GM10248 (cell line): ENCODE data around the gene RTCB.

Experiments used
- CTCF ChIA-PET: fragments of 300-600 bp; sonication (Branson Sonifier 250); formaldehyde crosslinking; extraction: SDS; loops from one replicate; lab custom pipeline; 2021; ENCODE audit warnings: antibody characterized with exemption; lab: Yijun Ruan, JAX
- POLR2A ChIA-PET: fragments of 350-650 bp; sonication (Branson Sonifier 250); formaldehyde crosslinking; extraction: SDS; loops from one replicate; lab custom pipeline; 2020; ENCODE audit warnings: antibody characterized with exemption; lab: Yijun Ruan, JAX
- DNase-seq: peaks from one replicate; pipeline ENCODE4 v3.0.0; 2012; ENCODE audit errors: extremely low spot score
- CTCF ChIP-seq: IDR thresholded peaks from 2 replicates; pipeline ENCODE4 v1.5.1; 2012; ENCODE audit warnings: mild to moderate bottlenecking, low read depth; ENCODE audit errors: extremely low read depth, missing control alignments, control extremely low read depth

RTCB gene

GRCh38 chr22:32389685-32390084 is 22.4 kb downstream of the RTCB start:
- POLR2A ChIA-PET: no interaction called here
- DNase-seq: no peak
- peak; percentile 43 for TF ChIP-seq CTCF
- CTCF ChIA-PET: interaction anchor here (1.0 to 1.9 kb wide), 5 partner anchors 19 to 308 kb away, joined by 3 to 7 read pairs (median 3); partner anchors contain the start of gene RTCB

- CTCF ChIA-PET: interaction anchor here (0.7 kb wide), 1 partner anchor 15 kb away, joined by 3 read pairs; no protein-coding TSS in a partner anchor
- POLR2A ChIA-PET: no interaction called here
- TF ChIP-seq CTCF: no peak
- no peak for DNase-seq
These were observed 26.4 kb downstream of the RTCB start for GRCh38 chr22:32385681-32386080.

- ChIA-PET POLR2A (no interaction called here), CTCF (no interaction called here)
- no peak for TF ChIP-seq CTCF
- DNase-seq: no peak
These were observed 31.1 kb downstream of the RTCB start for GRCh38 chr22:32380991-32381390.

- no peak for DNase-seq
- ChIA-PET CTCF (interaction anchor here (1.2 kb wide), 1 partner anchor 32 kb away, joined by 3 read pairs; no protein-coding TSS in a partner anchor), POLR2A (no interaction called here)
- TF ChIP-seq CTCF: peak; percentile 22
These were observed 33.3 kb downstream of the RTCB start for GRCh38 chr22:32378707-32379272.

- TF ChIP-seq CTCF: no peak
- DNase-seq: no peak
- POLR2A ChIA-PET: no interaction called here
- CTCF ChIA-PET: no interaction called here
These were observed 35.4 kb downstream of the RTCB start for GRCh38 chr22:32376681-32377080.

- no peak for DNase-seq
- ChIA-PET CTCF (no interaction called here), POLR2A (no interaction called here)
- no peak for TF ChIP-seq CTCF
These were observed 36.2 kb downstream of the RTCB start for GRCh38 chr22:32375678-32376450.
